Trophoblast cell (in vitro differentiated cells and primary cell): ENCODE measurements around the gene BIN2.
"Not testable (repeated sequence)": the region's sequence is repeated elsewhere in the genome, so short reads cannot be mapped to it uniquely, and the experiment has no call there.

ENCODE experiments used
- DNase-seq, 2 donors: peaks; one replicate each; pipeline ENCODE4 v3.0.0-alpha.2; 2016
- H2AFZ ChIP-seq: 2 replicates; pipeline ENCODE4 v1.6.1; 2013; ENCODE audit warnings: low read length, moderate library complexity, mild to moderate bottlenecking; ENCODE audit not compliant: insufficient read depth, poor library complexity
- H2AK5ac ChIP-seq: 2 replicates; pipeline ENCODE4 v1.6.1; 2013; ENCODE audit warnings: mild to moderate bottlenecking, low read length
- H2BK120ac ChIP-seq: 2 replicates; pipeline ENCODE4 v1.6.1; 2013; ENCODE audit warnings: low read length, mild to moderate bottlenecking, moderate library complexity; ENCODE audit not compliant: insufficient read depth, poor library complexity
- H2BK12ac ChIP-seq: 2 replicates; pipeline ENCODE4 v1.6.1; 2013; ENCODE audit warnings: mild to moderate bottlenecking, low read length, moderate library complexity
- H2BK5ac ChIP-seq: 2 replicates; pipeline ENCODE4 v1.6.1; 2013; ENCODE audit warnings: low read length, low read depth, moderate library complexity, mild to moderate bottlenecking; ENCODE audit not compliant: poor library complexity
- H3K14ac ChIP-seq: 2 replicates; pipeline ENCODE4 v1.6.1; 2013; ENCODE audit warnings: mild to moderate bottlenecking, low read length
- H3K18ac ChIP-seq: 2 replicates; pipeline ENCODE4 v1.6.1; 2013; ENCODE audit warnings: mild to moderate bottlenecking, low read length
- H3K23ac ChIP-seq: 2 replicates; pipeline ENCODE4 v1.6.1; 2013; ENCODE audit warnings: low read length
- H3K27ac ChIP-seq: 2 replicates; pipeline ENCODE4 v1.5.1; 2013; ENCODE audit warnings: low read depth, mild to moderate bottlenecking, inconsistent platforms, low read length, moderate library complexity
- H3K27me3 ChIP-seq: 2 replicates; pipeline ENCODE4 v1.6.1; 2013; ENCODE audit warnings: inconsistent platforms, mild to moderate bottlenecking, low read length, moderate library complexity; ENCODE audit not compliant: insufficient read depth
- H3K36me3 ChIP-seq, 2 experiments: 1 replicate in 1 of 2; 2 replicates in 1 of 2; pipeline ENCODE4 v1.6.1; 2013; ENCODE audit warnings: low read length in 2 of 2, mild to moderate bottlenecking in 2 of 2, moderate library complexity in 1 of 2; ENCODE audit not compliant: insufficient read depth in 2 of 2, control insufficient read depth in 1 of 2
- H3K4ac ChIP-seq: 2 replicates; pipeline ENCODE4 v1.6.1; 2013; ENCODE audit warnings: low read depth, mild to moderate bottlenecking, low read length, moderate library complexity
- H3K4me1 ChIP-seq, 2 experiments: 1 replicate in 1 of 2; 2 replicates in 1 of 2; pipeline ENCODE4 v1.6.1; 2013; ENCODE audit warnings: low read length in 2 of 2, mild to moderate bottlenecking in 2 of 2, moderate library complexity in 1 of 2; ENCODE audit not compliant: insufficient read depth in 2 of 2, control insufficient read depth in 1 of 2
- H3K4me2 ChIP-seq: 2 replicates; pipeline ENCODE4 v1.6.1; 2013; ENCODE audit warnings: inconsistent platforms, mild to moderate bottlenecking, low read length, moderate library complexity
- H3K4me3 ChIP-seq: 2 replicates; pipeline ENCODE4 v1.5.1; 2013; ENCODE audit warnings: mild to moderate bottlenecking, low read depth, low read length, inconsistent platforms
- H3K79me1 ChIP-seq: one replicate; pipeline ENCODE4 v1.6.1; 2013; ENCODE audit warnings: low read length
- H3K79me2 ChIP-seq: 2 replicates; pipeline ENCODE4 v1.6.1; 2013; ENCODE audit warnings: low read length, mild to moderate bottlenecking; ENCODE audit not compliant: control insufficient read depth, insufficient read depth, poor library complexity
- H3K9ac ChIP-seq: 2 replicates; pipeline ENCODE4 v1.6.1; 2013; ENCODE audit warnings: mild to moderate bottlenecking, low read length
- H3K9me3 ChIP-seq: 2 replicates; pipeline ENCODE4 v1.6.1; 2013; ENCODE audit warnings: low read depth, mild to moderate bottlenecking, control low read depth, inconsistent platforms, low read length; ENCODE audit not compliant: insufficient read depth
- H4K12ac ChIP-seq: 2 replicates; pipeline ENCODE4 v1.6.1; 2013; ENCODE audit warnings: low read depth, mild to moderate bottlenecking, low read length, moderate library complexity
- H4K8ac ChIP-seq: 2 replicates; pipeline ENCODE4 v1.6.1; 2013; ENCODE audit warnings: low read depth, mild to moderate bottlenecking, low read length, moderate library complexity
- H4K91ac ChIP-seq: one replicate; pipeline ENCODE4 v1.6.1; 2013; ENCODE audit warnings: low read depth, mild to moderate bottlenecking, low read length, moderate library complexity
- WGBS: extraction: QIAGEN DNeasy Blood & Tissue Kit; methylation state at CpG from one replicate; pipeline ENCODE4 v1.1.7; 2013; ENCODE audit warnings: missing lambda C conversion rate; ENCODE audit not compliant: insufficient read length, insufficient coverage; ENCODE audit errors: extremely low coverage; 5-methylcytosine and 5-hydroxymethylcytosine counted together

The BIN2 gene

DNA sequence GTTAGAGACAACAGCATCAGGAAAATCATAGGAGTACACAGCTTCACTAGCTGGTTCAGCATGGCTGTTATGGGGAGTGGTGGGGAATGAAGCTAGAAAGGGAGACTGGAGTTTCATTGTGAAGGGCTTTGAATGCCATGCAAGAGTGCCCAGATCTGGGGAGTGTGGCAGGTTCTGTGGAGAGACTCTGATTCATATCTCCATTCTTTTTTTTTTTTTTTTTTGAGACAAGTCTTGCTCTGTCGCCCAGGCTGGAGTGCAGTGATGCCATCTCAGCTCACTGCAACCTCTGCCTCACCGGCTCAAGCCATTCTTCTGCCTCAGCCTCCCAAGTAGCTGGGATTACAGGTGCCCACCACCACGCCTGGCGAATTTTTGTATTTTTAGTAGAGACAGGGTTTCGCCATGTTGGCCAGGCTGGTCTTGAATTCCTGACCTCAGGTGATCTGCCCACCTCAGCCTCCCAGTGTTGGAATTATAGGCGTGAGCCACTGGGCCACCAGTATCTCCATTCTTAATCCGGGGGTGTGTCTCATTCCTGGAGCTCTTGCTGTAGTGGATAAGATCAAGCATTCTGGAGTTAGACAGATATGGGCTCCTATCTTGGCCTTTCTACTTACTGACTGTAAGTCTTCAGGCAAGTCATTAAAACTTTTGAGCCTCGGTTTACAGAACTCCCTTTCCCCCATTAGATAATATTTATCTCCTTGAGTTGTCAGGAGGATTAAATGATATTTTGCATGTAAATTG, 5.7 kb downstream of the BIN2 start:
- peak; percentile 92 to 96 for DNase-seq
- H2AK5ac ChIP-seq, H3K9ac ChIP-seq, H3K36me3 ChIP-seq, H3K9me3 ChIP-seq, H3K18ac ChIP-seq, H3K27me3 ChIP-seq, H3K4me2 ChIP-seq, H4K8ac ChIP-seq, H3K79me2 ChIP-seq, H2AFZ ChIP-seq, H3K4ac ChIP-seq, H3K23ac ChIP-seq, H3K4me3 ChIP-seq, H4K12ac ChIP-seq: not testable (repeated sequence)
- H4K91ac ChIP-seq, result peak overlapping the region; percentile 80
- peaks cover 7 to 27% of the 10 kb centered on the region in 2 experiments for H3K4me1 ChIP-seq
- H2BK120ac ChIP-seq, result peak overlapping the region; percentile 95
- no CpG with 5 or more reads among the region's 8 CpGs for WGBS
- H2BK5ac ChIP-seq, result peak overlapping the region; percentile 70
- peaks cover 24% of the 10 kb centered on the region for H3K79me1 ChIP-seq
- peak overlapping the region; percentile 82 for H3K27ac ChIP-seq
- H3K14ac ChIP-seq, result peak overlapping the region; percentile 73
- H2BK12ac ChIP-seq, result peak overlapping the region; percentile 61

DNA sequence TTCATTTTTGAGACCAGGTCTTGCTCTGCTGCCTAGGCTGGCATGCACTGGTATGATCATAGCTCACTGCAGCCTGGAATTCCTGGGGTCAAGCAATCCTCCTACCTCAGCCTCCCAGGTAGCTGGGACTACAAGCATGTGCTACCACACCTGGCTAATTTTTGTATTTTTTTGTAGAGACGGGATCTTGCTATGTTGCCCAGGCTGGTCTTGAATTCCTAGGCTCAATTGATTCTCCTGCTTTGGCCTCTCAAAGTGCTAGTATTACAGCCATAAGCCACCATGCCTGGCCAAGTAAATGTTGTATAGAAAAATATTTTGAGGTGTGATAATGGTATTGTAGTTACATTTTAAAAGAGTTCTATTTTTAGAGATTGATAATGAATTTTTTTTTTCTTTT, 12.6 kb downstream of the BIN2 start:
- Histone ChIP-seq H3K27ac (no peak overlapping the region), H3K4me1 (no peaks in the 10 kb centered on the region), H2BK12ac (no peak overlapping the region), H3K14ac (no peak overlapping the region), H3K79me2 (no peaks in the 10 kb centered on the region), H3K4ac (no peak overlapping the region), H2BK120ac (no peak overlapping the region), H3K79me1 (no peaks in the 10 kb centered on the region), H3K9ac (no peak overlapping the region), H3K4me2 (no peak overlapping the region), H2AK5ac (no peak overlapping the region), H2AFZ (no peak overlapping the region), H3K18ac (no peak overlapping the region), H3K23ac (no peak overlapping the region), H4K12ac (no peak overlapping the region), H3K4me3 (no peak overlapping the region), H4K91ac (no peak overlapping the region), H4K8ac (no peak overlapping the region), H2BK5ac (no peak overlapping the region), H3K9me3 (no peaks in the 10 kb centered on the region), H3K36me3 (no peaks in the 10 kb centered on the region), H3K27me3 (no peaks in the 10 kb centered on the region)
- no peak for DNase-seq
- no CpG with 5 or more reads among the region's 1 CpG for WGBS

DNA sequence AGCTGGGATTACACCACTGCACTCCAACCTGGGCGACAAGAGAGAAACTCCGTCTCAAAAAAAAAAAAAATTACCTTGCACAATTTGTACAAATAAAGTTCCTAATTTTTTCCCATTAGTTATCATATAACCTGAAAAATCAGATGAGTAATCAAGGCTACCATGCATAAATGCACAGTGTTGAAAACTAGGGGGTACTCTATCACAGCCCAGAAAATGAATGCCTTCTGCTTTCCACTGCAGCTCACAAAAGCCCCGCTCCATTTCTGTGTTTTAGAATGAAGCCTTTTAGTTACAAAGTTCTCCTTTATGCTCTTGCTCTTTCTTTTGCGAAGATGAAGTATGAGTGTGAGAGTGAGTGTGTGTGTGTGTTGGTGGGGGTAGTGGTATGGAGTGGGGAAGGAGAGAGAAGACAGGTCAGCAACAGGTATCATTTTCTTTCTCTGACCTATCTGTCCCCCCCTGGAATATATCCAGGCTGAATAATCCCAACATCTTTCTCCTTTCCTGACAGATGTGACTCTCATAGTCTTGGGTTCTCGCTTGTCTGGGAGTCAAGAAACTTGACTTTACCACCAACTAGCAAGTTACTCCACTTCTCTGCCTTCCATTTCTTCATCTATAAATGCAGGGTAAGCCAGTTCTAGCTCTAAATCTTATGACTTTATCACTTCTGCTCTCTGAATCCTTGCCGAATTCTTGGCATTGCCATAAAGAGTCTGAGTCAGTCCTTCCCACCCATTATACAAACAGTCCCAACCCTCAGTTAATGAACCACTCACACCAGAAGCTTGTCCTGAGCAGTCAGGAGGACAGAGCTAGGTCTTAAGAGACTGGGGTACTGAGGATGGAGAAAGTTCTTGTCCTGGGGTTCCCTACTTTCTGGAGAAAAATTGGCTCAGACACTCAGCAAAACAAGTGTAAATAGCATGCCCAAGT, 16.1 kb downstream of the BIN2 start:
- H4K12ac ChIP-seq, result no peak overlapping the region
- no peak overlapping the region for H3K4me2 ChIP-seq
- H3K4me1 ChIP-seq, result no peaks in the 10 kb centered on the region
- H3K79me1 ChIP-seq, result no peaks in the 10 kb centered on the region
- no peaks in the 10 kb centered on the region for H3K9me3 ChIP-seq
- no peak overlapping the region for H2AK5ac ChIP-seq
- no peak overlapping the region for H2BK120ac ChIP-seq
- H3K27ac ChIP-seq, result no peak overlapping the region
- H4K91ac ChIP-seq, result no peak overlapping the region
- no peak overlapping the region for H2BK12ac ChIP-seq
- H3K4me3 ChIP-seq, result no peak overlapping the region
- no peak for DNase-seq
- H2BK5ac ChIP-seq, result no peak overlapping the region
- H3K27me3 ChIP-seq, result no peaks in the 10 kb centered on the region
- no peak overlapping the region for H2AFZ ChIP-seq
- no peaks in the 10 kb centered on the region for H3K36me3 ChIP-seq
- WGBS, result no CpG with 5 or more reads among the region's 6 CpGs
- H3K18ac ChIP-seq, result no peak overlapping the region
- no peaks in the 10 kb centered on the region for H3K79me2 ChIP-seq
- no peak overlapping the region for H3K23ac ChIP-seq
- H3K14ac ChIP-seq, result no peak overlapping the region
- H4K8ac ChIP-seq, result no peak overlapping the region
- H3K4ac ChIP-seq, result no peak overlapping the region
- no peak overlapping the region for H3K9ac ChIP-seq

DNA sequence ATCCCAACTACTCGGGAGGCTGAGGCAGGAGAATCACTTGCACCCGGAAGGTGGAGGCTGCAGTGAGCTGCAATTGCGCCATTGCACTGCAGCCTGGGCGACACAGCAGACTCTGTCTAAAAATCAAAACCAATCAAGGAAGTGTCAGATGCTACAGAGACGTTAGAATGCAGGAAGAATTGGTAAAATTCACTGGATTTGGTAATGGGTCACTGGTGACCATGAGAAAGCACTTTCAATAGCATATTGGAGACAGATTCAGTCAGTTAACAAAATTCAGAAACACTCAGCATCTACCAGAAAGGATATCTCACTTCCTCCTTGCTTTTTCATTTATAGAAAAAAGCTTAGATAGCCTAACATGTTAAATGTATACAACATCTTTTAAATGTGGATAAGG, 17.5 kb downstream of the BIN2 start:
- no peak overlapping the region for H3K9ac ChIP-seq
- H3K18ac ChIP-seq, result no peak overlapping the region
- no peak overlapping the region for H3K4ac ChIP-seq
- no peak overlapping the region for H2AK5ac ChIP-seq
- H2BK5ac ChIP-seq, result no peak overlapping the region
- H3K4me2 ChIP-seq, result no peak overlapping the region
- H2AFZ ChIP-seq, result no peak overlapping the region
- no peaks in the 10 kb centered on the region for H3K27me3 ChIP-seq
- no CpG with 5 or more reads among the region's 5 CpGs for WGBS
- no peak overlapping the region for H2BK12ac ChIP-seq
- no peaks in the 10 kb centered on the region for H3K9me3 ChIP-seq
- H3K36me3 ChIP-seq, result no peaks in the 10 kb centered on the region
- no peaks in the 10 kb centered on the region for H3K79me1 ChIP-seq
- no peak overlapping the region for H3K14ac ChIP-seq
- DNase-seq, result no peak
- no peaks in the 10 kb centered on the region for H3K4me1 ChIP-seq
- no peak overlapping the region for H4K8ac ChIP-seq
- no peaks in the 10 kb centered on the region for H3K79me2 ChIP-seq
- no peak overlapping the region for H4K12ac ChIP-seq
- H3K23ac ChIP-seq, result no peak overlapping the region
- H2BK120ac ChIP-seq, result no peak overlapping the region
- no peak overlapping the region for H3K4me3 ChIP-seq
- no peak overlapping the region for H4K91ac ChIP-seq
- H3K27ac ChIP-seq, result no peak overlapping the region
